ENCODE results near the gene AMOT.
"Not testable (repeated sequence)": the region's sequence is repeated elsewhere in the genome, so short reads cannot be mapped to it uniquely, and the experiment has no call there.

Gene AMOT

GRCh38 chrX:112840382-112841113 is at the start of gene AMOT:
Gene AMOT, minus strand, starts transcription at chrX:112840831. Its CDS starts 17,705 bp downstream, at chrX:112823126.
- in situ Hi-C loops (cut with MboI; ENCODE audit: low sequenced_read_pairs), result no loop called here

GRCh38 chrX:112889400-112889799 is 48.8 kb upstream of the AMOT start:
- in situ Hi-C loops (cut with MboI; ENCODE audit: low sequenced_read_pairs), result no loop called here

GRCh38 chrX:112888916-112889315 is 48.3 kb upstream of the AMOT start:
- in situ Hi-C loops (cut with MboI; ENCODE audit: low sequenced_read_pairs), result no loop called here

- in situ Hi-C loops (cut with MboI; ENCODE audit: low sequenced_read_pairs), result no loop called here
Measured at GRCh38 chrX:112877771-112878173, 37.1 kb upstream of the AMOT start.

- in situ Hi-C loops (cut with MboI; ENCODE audit: low sequenced_read_pairs), result no loop called here
Measured at GRCh38 chrX:112874614-112875013, 34.0 kb upstream of the AMOT start.

- in situ Hi-C loops (cut with MboI; ENCODE audit: low sequenced_read_pairs), result no loop called here
Measured at GRCh38 chrX:112874175-112874574, 33.5 kb upstream of the AMOT start.

- in situ Hi-C loops (cut with MboI; ENCODE audit: low sequenced_read_pairs), result no loop called here
Measured at GRCh38 chrX:112868586-112868985, 28.0 kb upstream of the AMOT start.

- in situ Hi-C loops (cut with MboI; ENCODE audit: low sequenced_read_pairs), result no loop called here
Measured at GRCh38 chrX:112867570-112867969, 26.9 kb upstream of the AMOT start.

GRCh38 chrX:112866175-112866574 is 25.5 kb upstream of the AMOT start:
- in situ Hi-C loops (cut with MboI; ENCODE audit: low sequenced_read_pairs), result no loop called here

GRCh38 chrX:112865464-112866025 is 24.9 kb upstream of the AMOT start:
- in situ Hi-C loops (cut with MboI; ENCODE audit: low sequenced_read_pairs), result no loop called here

- in situ Hi-C loops (cut with MboI; ENCODE audit: low sequenced_read_pairs), result no loop called here
Measured at GRCh38 chrX:112863850-112864249, 23.2 kb upstream of the AMOT start.

GRCh38 chrX:112857478-112857878 is 16.8 kb upstream of the AMOT start:
- in situ Hi-C loops (cut with MboI; ENCODE audit: low sequenced_read_pairs), result no loop called here

GRCh38 chrX:112854901-112855300 is 14.3 kb upstream of the AMOT start:
- in situ Hi-C loops (cut with MboI; ENCODE audit: low sequenced_read_pairs), result not testable (repeated sequence)

- in situ Hi-C loops (cut with MboI; ENCODE audit: low sequenced_read_pairs), result no loop called here
Measured at GRCh38 chrX:112852851-112853250, 12.2 kb upstream of the AMOT start.

- in situ Hi-C loops (cut with MboI; ENCODE audit: low sequenced_read_pairs), result no loop called here
Measured at GRCh38 chrX:112851806-112852205, 11.2 kb upstream of the AMOT start.

- in situ Hi-C loops (cut with MboI; ENCODE audit: low sequenced_read_pairs), result no loop called here
Measured at GRCh38 chrX:112851161-112851779, 10.6 kb upstream of the AMOT start.

GRCh38 chrX:112849016-112849415 is 8.4 kb upstream of the AMOT start:
- in situ Hi-C loops (cut with MboI; ENCODE audit: low sequenced_read_pairs), result no loop called here

- in situ Hi-C loops (cut with MboI; ENCODE audit: low sequenced_read_pairs), result no loop called here
Measured at GRCh38 chrX:112846782-112847181, 6.2 kb upstream of the AMOT start.

- in situ Hi-C loops (cut with MboI; ENCODE audit: low sequenced_read_pairs), result no loop called here
Measured at GRCh38 chrX:112846187-112846586, 5.6 kb upstream of the AMOT start.

GRCh38 chrX:112844250-112844649 is 3.6 kb upstream of the AMOT start:
- in situ Hi-C loops (cut with MboI; ENCODE audit: low sequenced_read_pairs), result no loop called here

- in situ Hi-C loops (cut with MboI; ENCODE audit: low sequenced_read_pairs), result no loop called here
Measured at GRCh38 chrX:112841820-112842157, 1.2 kb upstream of the AMOT start.

- in situ Hi-C loops (cut with MboI; ENCODE audit: low sequenced_read_pairs), result no loop called here
Measured at GRCh38 chrX:112841114-112841819, 636 bp upstream of the AMOT start.
